ENCODE results near the gene RNF7.
"Not testable (repeated sequence)": the region's sequence is repeated elsewhere in the genome, so short reads cannot be mapped to it uniquely, and the experiment has no call there.

RNF7 gene

GRCh38 chr3:141735770-141736465 is 2.2 kb upstream of the RNF7 start:
- no peak for DNase-seq

- DNase-seq, result no peak
Observed at GRCh38 chr3:141737093-141737492, 1.0 kb upstream of the RNF7 start.

GRCh38 chr3:141737678-141738021 is 448 bp upstream of the RNF7 start:
- DNase-seq, result no peak

DNA sequence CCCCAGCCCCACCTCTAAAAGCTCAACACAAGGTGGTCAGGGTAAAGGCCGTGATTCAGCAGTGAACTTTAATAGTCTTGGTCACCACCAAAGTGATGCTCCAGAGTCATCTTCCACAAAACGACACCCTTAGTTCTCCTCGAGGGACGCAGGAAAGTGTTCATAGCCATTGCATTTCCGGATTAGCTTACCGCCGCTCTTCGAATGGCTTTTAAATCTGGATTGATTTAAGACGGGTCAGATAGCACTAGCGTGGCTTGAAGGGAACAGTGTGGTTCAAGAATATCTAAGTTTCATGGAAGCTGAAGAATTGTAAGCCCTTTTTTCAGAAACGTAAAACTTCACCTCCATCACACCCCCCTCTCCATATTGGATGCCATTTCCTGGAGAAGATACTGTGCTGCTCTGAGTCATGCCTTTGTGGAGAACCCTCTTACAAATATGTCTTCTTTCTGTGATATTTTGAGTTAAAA is 829 bp downstream of the RNF7 start:
- DNase-seq, result no peak

- no peak for DNase-seq
Observed at GRCh38 chr3:141739731-141740130, 1.6 kb downstream of the RNF7 start.

GRCh38 chr3:141740349-141740748 is 2.3 kb downstream of the RNF7 start:
- no peak for DNase-seq

- no peak for DNase-seq
Observed at GRCh38 chr3:141743305-141743704, 5.2 kb downstream of the RNF7 start.

- no peak for DNase-seq
Observed at GRCh38 chr3:141746962-141747361, 8.9 kb downstream of the RNF7 start.

DNA sequence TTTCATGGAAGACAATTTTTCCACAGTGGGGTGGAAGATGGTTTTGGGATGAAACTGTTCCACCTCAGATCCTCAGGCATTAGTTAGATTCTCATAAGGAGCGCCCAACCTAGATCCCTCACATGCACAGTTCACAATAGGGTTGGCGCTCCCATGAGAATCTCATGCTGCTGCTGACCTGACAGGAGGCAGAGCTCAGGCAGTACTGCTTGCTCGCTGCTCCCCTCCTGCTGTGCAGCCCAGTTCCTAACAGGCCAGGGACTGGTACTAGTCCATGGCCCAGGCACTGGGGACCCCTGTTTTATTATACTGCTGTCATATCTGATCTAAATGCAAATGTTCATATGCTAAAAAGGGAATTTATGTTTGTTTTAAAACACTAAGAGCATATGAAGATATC is 15.3 kb downstream of the RNF7 start:
- no peak for DNase-seq

- DNase-seq, result no peak
Observed at GRCh38 chr3:141754032-141754431, 15.9 kb downstream of the RNF7 start.

DNA sequence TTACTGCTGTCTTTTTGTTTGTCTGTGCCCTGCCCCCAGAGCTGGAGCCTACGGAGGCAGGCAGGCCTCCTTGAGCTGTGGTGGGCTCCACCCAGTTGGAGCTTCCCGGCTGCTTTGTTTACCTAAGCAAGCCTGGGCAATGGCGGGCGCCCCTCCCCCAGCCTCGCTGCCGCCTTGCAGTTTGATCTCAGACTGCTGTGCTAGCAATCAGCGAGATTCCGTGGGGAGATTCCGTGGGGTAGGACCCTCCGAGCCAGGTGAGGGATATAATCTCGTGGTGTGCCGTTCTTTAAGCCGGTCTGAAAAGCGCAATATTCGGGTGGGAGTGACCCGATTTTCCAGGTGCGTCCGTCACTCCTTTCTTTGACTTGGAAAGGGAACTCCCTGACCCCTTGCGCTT is 24.5 kb downstream of the RNF7 start:
- DNase-seq, result not testable (repeated sequence)

DNA sequence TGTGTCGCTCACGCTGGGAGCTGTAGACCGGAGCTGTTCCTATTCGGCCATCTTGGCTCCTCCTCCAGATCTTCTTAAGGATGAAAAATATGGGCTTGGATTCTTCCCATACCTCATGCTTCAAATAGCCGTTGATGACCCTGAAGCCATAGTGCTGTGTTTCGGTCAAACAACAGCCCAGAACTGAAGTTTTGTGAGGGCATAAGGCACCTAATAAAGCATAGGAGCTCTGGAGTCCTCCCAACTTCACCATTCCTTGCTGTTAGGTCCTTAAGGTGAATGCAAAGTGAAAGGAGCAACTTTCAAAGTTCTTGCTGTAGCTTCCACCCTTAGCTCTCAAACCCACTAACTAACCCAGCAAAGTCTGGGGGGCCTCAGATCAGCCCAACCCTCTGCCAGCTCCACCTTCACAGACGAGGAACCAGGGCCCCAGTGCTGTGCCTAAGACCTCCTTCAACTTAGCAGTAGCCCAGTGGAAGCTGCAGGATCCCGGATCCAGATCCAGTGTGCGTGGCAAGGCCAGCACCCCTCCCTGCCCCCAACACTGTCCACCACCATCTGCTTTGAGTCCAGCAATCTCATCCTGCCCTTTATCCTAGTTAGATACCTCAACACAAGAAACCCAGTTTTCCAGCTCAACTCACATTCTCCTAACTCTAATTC is 25.1 kb downstream of the RNF7 start, which contains the start of gene GRK7:
GRK7 (plus strand) TSS at position 321 of the 663 bp plus-strand sequence. CDS start 14,877 bp downstream, outside the sequence.
- DNase-seq, result no peak

DNA sequence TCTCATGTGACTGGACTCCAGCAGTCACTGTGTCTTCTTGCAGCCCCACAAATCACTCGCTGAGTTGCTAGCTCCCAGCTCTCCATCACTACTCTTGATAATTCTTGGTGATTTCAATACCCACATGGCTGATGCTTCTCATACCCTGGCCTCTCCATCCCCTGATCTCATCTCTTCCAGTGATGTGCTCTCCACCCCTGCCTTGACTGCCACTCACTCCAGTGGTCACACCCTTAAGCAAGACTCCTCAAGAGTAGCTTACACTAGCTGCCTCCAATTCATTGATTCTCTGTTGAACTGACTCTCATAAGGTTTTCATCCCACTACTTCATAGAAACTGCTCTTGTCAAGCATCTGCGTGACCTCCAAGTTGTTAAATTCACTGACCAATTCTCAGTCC is 25.9 kb downstream of the RNF7 start:
- no peak for DNase-seq

DNA sequence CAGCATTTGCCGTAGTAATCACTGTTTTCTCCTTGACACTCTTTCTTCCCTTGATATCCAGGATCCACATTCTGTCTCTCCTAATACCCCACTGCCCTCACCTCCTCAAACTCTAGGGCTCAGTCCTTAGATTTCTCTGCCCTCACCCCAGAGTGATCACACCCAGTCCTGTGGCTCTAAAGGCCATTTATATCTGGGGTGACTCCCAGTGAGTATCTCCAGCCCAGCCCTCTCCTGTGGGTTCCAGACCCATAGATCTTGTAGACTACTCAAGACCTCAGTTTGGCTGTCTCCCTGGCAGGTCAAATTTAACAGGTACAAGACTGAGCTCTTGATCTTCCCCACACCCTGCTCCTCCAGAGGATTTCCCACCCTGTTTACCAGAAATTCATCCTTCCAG is 26.4 kb downstream of the RNF7 start:
- DNase-seq, result no peak

DNA sequence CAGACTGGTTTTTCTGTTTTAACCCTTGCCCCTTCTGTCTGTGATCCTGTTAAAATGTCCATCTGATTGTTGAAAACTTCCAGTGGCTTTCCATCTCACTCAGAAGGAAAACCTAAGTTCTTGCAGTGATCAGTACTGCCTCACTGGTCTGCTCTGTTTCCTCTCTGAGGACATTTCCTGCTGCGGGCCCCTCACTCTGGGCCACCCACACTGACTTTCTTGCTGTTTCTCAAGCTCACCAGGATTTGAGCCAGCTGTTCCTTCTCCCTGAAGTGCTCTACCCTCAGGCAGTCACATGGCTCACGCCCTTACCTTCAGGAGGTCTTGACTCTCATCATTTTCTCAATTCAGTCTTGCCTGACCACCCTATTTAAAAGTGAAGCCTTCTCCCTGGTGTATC is 26.9 kb downstream of the RNF7 start:
- DNase-seq, result no peak

DNA sequence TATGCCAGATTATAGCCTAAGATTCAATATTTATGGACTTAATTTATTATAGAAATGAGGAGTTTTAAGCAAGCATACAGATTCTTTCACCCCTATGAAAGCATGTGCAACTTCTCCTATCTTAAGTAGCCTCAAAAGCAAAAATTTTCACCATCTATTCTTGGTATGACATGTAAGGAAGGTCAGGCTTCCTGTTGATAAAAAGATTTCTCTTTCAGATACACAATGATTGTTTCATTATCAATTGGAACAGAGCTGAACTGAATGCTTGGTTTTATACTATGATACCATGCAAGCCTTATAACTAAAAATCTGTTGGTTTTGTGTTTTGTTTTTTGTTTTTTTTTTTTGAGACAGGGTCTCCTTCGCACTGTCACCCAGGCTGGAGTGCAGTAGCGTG is 29.0 kb downstream of the RNF7 start:
- no peak for DNase-seq

GRCh38 chr3:141769221-141769894 is 31.3 kb downstream of the RNF7 start:
- no peak for DNase-seq

- no peak for DNase-seq
Observed at GRCh38 chr3:141773676-141774075, 35.6 kb downstream of the RNF7 start.

DNA sequence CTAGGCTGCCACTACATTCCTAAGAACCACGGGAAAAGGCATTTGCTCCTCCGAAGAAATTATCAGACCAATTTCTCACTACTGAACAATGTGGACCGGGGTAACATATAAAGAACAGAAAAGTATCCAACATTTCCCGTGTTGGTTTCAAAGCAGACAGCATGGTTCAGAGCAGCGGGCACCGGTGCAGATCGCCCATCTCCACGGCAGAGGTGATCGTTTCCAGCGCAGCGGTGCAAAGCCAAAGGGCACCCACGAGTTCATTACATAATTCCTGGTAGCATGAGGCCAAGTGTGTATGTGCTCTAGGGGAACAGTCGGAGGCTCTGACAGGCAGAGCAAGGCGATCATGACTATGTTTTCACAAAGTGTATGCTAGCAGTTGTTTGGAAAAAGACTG is 38.3 kb downstream of the RNF7 start:
- DNase-seq, result no peak

DNA sequence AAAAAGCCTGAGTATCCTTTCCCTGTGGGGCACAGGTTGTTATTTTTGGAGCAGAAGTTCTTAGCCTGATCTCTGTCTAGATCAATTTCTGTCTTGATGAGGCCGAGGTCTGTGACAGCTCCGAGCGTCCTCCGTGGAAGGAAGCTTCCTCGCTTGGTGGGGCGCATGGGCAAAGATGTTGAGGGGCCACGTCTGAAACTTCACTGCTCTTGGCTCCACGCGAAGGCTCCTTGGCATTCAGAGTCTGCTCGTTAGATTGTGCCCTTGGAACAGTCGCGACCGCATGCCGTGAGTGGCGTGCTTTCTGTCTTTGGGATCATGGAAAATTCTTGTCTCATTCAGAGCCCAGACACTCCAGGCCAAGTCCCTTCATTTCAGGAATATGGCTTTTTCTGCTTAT is 38.8 kb downstream of the RNF7 start:
- no peak for DNase-seq

GRCh38 chr3:141777957-141778813 is 40.1 kb downstream of the RNF7 start:
- DNase-seq, result no peak

DNA sequence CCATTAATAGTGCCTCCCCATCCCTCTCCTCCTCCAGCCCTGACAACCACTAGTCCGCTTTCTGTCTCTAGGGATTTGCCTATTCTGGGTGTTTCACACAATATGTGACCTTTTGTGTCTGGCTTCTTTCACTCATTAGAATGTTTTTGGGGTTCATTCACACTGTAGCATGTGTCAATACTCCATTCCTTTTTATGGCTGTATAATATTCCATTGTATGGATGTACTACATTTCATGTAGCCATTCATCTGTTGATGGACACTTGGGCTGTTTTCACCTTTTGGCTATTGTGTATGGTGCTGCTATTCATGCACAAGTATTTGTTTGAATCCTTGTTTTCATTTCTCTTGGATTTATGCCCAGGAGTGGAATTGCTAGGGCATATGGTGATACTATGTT is 41.6 kb downstream of the RNF7 start:
- DNase-seq, result no peak

DNA sequence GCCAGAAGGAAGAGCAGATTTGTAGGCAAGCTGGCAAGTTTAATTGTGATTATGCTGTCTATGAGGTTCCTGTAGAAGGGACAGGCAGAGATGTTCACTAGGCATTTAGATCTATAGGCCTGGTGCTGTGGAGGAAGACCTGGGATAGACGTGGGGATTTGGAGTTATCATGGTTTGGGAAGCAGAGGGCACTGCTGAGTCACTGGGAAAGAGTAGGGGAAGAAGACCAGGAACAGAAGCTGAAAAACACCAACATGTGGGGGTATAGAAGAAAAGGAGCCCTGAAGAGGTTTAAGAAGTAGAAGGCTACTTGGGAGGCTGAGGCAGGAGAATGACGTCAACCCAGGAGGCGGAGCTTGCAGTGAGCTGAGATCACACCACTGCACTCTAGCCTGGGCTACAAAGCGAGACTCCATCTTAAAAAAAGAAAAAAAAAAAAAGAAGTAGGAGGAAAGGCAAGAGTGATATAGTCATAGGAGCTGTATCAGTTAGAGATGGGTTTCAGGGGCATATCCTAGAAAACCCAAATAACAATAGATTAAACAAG is 44.4 kb downstream of the RNF7 start:
- no peak for DNase-seq

Measured in stimulated activated CD8-positive, alpha-beta memory T cell treated with anti-CD3 and anti-CD28 coated beads, Interleukin-4, amount 100 ng/mL, for 48 hours (primary cell).